Measurements from ENCODE around the gene BIRC6.
"Not testable (repeated sequence)": the region's sequence is repeated elsewhere in the genome, so short reads cannot be mapped to it uniquely, and the experiment has no call there.

The BIRC6 gene

DNA sequence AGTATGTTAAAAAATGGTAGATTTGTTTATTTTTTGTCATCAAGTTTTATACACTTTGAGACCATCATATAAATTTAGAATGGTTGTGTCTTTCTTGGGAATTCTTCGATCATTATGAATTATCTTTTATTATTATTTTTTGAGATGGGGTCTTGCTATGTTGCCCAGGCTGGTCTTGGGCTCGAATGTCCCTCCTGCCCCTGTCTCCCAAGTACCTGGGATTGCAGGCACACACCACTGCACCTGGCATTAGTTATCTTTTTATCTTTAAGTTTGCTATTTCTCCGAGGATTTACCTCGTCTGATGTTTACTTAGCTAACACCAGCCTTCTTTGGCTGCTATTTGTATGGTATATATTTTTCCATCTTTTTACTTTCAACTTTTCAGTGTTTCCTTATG lies 100.0 kb downstream of the BIRC6 start:
- no peak for DNase-seq
- H3K36me3 ChIP-seq (ENCODE audit: control insufficient read depth, insufficient read depth, low read length), result no peaks in the 10 kb centered on the region

DNA sequence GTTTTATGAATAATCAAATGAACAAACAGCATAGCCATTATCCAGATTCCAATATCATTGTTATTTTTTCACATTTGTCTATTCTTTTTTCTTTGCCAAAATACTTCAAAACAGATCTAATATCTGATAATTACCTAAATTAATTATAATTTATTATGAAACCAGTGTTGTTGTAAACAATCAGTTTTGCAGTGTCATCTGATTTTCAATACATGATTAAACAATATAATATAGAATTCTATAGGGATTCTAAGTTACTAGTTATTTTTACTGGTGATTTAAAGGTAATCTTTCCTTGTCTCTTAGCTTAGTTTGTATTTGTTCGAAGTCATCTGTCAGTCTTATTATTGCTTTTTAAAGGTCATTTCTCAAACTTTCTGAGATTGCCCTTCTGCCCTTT lies 101.0 kb downstream of the BIRC6 start:
- Histone ChIP-seq H3K9me3 (ENCODE audit: control insufficient read depth, low read length) (no peaks in the 10 kb centered on the region), H3K4me3 (ENCODE audit: insufficient read depth, low read depth, low read length, poor library complexity, severe bottlenecking) (no peak overlapping the region), H3K27ac (ENCODE audit: insufficient read depth, low read length, poor library complexity, severe bottlenecking) (no peak overlapping the region), H3K27me3 (replicated peaks; ENCODE audit: control insufficient read depth, insufficient read depth, low read length, poor library complexity, severe bottlenecking) (no peaks in the 10 kb centered on the region), H3K36me3 (ENCODE audit: control insufficient read depth, insufficient read depth, low read length) (peaks cover under 1% of the 10 kb centered on the region), H3K4me1 (ENCODE audit: control insufficient read depth, insufficient read depth, low read length, poor library complexity, severe bottlenecking) (no peaks in the 10 kb centered on the region)
- no peak for DNase-seq

More for the DNA sequence above, 100.0 kb downstream of the BIRC6 start:
- Histone ChIP-seq H3K4me3 (ENCODE audit: insufficient read depth, low read depth, low read length, poor library complexity, severe bottlenecking) (no peak overlapping the region), H3K9me3 (ENCODE audit: control insufficient read depth, low read length) (no peaks in the 10 kb centered on the region), H3K27ac (ENCODE audit: insufficient read depth, low read length, poor library complexity, severe bottlenecking) (no peak overlapping the region), H3K27me3 (replicated peaks; ENCODE audit: control insufficient read depth, insufficient read depth, low read length, poor library complexity, severe bottlenecking) (no peaks in the 10 kb centered on the region), H3K4me1 (ENCODE audit: control insufficient read depth, insufficient read depth, low read length, poor library complexity, severe bottlenecking) (no peaks in the 10 kb centered on the region)

DNA sequence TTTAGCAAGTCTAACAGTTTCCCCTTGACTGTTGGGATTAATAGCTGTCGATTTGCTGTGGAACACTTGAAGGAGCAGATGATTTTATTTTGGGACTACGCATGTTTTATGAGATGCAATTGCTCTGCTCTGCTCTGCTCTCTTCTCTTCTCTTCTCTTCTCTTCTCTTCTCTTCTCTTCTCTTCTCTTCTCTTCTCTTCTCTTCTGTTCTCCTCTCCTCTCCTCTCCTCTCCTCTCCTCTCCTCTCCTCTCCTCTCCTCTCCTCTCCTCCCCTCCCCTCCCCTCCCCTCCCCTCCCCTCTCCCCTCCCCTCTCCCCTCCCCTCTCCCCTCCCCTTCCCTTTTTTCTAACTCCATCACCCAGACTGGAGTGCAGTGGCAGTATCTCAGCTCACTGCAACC lies 104.0 kb downstream of the BIRC6 start:
- H3K4me1 ChIP-seq (ENCODE audit: control insufficient read depth, insufficient read depth, low read length, poor library complexity, severe bottlenecking); H3K27me3 ChIP-seq (replicated peaks; ENCODE audit: control insufficient read depth, insufficient read depth, low read length, poor library complexity, severe bottlenecking); H3K9me3 ChIP-seq (ENCODE audit: control insufficient read depth, low read length); H3K4me3 ChIP-seq (ENCODE audit: insufficient read depth, low read depth, low read length, poor library complexity, severe bottlenecking); H3K27ac ChIP-seq (ENCODE audit: insufficient read depth, low read length, poor library complexity, severe bottlenecking); DNase-seq: not testable (repeated sequence)
- H3K36me3 ChIP-seq (ENCODE audit: control insufficient read depth, insufficient read depth, low read length), result peaks cover 27% of the 10 kb centered on the region

DNA sequence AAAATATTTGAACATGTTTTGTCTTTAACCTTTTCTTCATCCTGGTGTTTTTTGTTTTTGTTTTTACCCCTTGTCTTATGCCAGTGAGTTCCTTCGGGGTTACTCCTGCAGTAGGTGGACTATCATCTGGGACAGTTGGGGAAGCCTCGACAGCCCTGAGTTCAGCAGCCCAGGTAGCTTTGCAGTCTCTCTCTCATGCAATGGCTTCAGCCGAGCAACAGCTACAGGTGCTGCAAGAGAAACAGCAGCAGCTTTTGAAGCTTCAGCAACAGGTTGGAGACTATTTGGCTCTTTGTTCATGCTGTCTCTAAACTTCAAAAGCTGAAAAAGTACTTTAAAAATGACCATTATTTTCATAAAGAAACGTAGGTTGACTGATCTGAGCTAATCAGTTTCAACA lies 106.3 kb downstream of the BIRC6 start:
- no peak overlapping the region for H3K4me3 ChIP-seq (ENCODE audit: insufficient read depth, low read depth, low read length, poor library complexity, severe bottlenecking)
- no peaks in the 10 kb centered on the region for H3K4me1 ChIP-seq (ENCODE audit: control insufficient read depth, insufficient read depth, low read length, poor library complexity, severe bottlenecking)
- H3K36me3 ChIP-seq (ENCODE audit: control insufficient read depth, insufficient read depth, low read length), result peaks cover 35% of the 10 kb centered on the region
- DNase-seq, result no peak
- no peak overlapping the region for H3K27ac ChIP-seq (ENCODE audit: insufficient read depth, low read length, poor library complexity, severe bottlenecking)
- H3K9me3 ChIP-seq (ENCODE audit: control insufficient read depth, low read length), result no peaks in the 10 kb centered on the region
- no peaks in the 10 kb centered on the region for H3K27me3 ChIP-seq (replicated peaks; ENCODE audit: control insufficient read depth, insufficient read depth, low read length, poor library complexity, severe bottlenecking)

DNA sequence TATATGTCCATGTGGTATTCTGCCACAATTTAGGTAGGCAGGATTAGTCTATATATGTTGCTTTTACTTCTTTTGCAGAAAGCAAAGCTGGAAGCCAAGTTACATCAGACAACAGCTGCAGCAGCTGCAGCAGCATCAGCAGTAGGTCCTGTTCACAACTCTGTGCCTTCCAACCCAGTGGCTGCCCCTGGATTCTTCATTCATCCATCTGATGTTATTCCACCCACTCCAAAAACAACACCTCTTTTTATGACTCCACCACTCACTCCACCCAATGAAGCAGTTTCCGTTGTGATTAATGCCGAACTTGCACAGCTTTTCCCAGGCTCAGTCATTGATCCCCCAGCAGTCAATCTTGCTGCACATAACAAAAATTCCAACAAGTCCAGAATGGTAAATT lies 107.6 kb downstream of the BIRC6 start:
- Histone ChIP-seq H3K27me3 (replicated peaks; ENCODE audit: control insufficient read depth, insufficient read depth, low read length, poor library complexity, severe bottlenecking) (no peaks in the 10 kb centered on the region), H3K9me3 (ENCODE audit: control insufficient read depth, low read length) (no peaks in the 10 kb centered on the region), H3K4me1 (ENCODE audit: control insufficient read depth, insufficient read depth, low read length, poor library complexity, severe bottlenecking) (no peaks in the 10 kb centered on the region), H3K4me3 (ENCODE audit: insufficient read depth, low read depth, low read length, poor library complexity, severe bottlenecking) (no peak overlapping the region), H3K36me3 (ENCODE audit: control insufficient read depth, insufficient read depth, low read length) (peaks cover 48% of the 10 kb centered on the region), H3K27ac (ENCODE audit: insufficient read depth, low read length, poor library complexity, severe bottlenecking) (no peak overlapping the region)
- DNase-seq, result no peak

DNA sequence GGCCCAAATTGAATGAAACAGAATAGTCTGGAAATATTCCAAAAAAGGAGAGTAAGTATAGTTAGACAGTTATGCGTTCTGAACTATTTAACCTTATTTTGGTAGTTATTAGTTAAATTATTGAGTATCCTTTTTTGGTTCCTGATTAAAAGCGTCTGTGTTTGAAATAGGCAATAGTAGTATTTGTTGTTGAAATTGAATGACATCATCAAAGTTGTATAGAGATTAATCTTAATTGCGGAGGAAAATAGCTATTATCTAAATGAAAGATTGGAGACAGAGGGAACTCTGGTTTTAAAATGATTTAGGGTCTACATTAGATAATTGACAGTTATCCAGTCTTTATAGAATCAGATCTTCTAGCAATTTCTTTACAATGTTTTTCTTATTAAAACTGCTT lies 115.8 kb downstream of the BIRC6 start:
- Histone ChIP-seq H3K4me3 (ENCODE audit: insufficient read depth, low read depth, low read length, poor library complexity, severe bottlenecking) (no peak overlapping the region), H3K36me3 (ENCODE audit: control insufficient read depth, insufficient read depth, low read length) (peaks cover 42% of the 10 kb centered on the region), H3K4me1 (ENCODE audit: control insufficient read depth, insufficient read depth, low read length, poor library complexity, severe bottlenecking) (no peaks in the 10 kb centered on the region), H3K27me3 (replicated peaks; ENCODE audit: control insufficient read depth, insufficient read depth, low read length, poor library complexity, severe bottlenecking) (no peaks in the 10 kb centered on the region), H3K27ac (ENCODE audit: insufficient read depth, low read length, poor library complexity, severe bottlenecking) (no peak overlapping the region), H3K9me3 (ENCODE audit: control insufficient read depth, low read length) (no peaks in the 10 kb centered on the region)
- no peak for DNase-seq

DNA sequence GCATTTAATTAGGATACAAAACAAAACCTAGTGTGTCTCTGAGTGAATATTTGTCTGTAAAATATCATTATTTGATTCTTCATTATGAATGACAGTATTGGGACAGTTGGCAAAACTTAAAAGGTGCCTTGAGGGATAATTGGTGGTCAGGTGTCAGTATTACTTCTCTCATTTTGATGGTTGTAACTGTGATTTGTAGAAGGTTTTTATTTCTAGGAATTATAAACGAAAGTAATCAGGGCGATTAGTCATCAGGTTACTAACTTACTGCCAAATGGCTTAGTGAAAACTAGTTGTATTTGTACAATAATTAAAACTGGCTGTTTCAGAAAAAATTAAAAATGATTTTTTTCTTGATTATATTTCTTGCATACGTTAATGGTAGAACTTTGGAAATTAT lies 117.6 kb downstream of the BIRC6 start:
- Histone ChIP-seq H3K4me3 (ENCODE audit: insufficient read depth, low read depth, low read length, poor library complexity, severe bottlenecking) (no peak overlapping the region), H3K9me3 (ENCODE audit: control insufficient read depth, low read length) (no peaks in the 10 kb centered on the region), H3K36me3 (ENCODE audit: control insufficient read depth, insufficient read depth, low read length) (peaks cover 43% of the 10 kb centered on the region), H3K27ac (ENCODE audit: insufficient read depth, low read length, poor library complexity, severe bottlenecking) (no peak overlapping the region), H3K4me1 (ENCODE audit: control insufficient read depth, insufficient read depth, low read length, poor library complexity, severe bottlenecking) (no peaks in the 10 kb centered on the region), H3K27me3 (replicated peaks; ENCODE audit: control insufficient read depth, insufficient read depth, low read length, poor library complexity, severe bottlenecking) (no peaks in the 10 kb centered on the region)
- no peak for DNase-seq

DNA sequence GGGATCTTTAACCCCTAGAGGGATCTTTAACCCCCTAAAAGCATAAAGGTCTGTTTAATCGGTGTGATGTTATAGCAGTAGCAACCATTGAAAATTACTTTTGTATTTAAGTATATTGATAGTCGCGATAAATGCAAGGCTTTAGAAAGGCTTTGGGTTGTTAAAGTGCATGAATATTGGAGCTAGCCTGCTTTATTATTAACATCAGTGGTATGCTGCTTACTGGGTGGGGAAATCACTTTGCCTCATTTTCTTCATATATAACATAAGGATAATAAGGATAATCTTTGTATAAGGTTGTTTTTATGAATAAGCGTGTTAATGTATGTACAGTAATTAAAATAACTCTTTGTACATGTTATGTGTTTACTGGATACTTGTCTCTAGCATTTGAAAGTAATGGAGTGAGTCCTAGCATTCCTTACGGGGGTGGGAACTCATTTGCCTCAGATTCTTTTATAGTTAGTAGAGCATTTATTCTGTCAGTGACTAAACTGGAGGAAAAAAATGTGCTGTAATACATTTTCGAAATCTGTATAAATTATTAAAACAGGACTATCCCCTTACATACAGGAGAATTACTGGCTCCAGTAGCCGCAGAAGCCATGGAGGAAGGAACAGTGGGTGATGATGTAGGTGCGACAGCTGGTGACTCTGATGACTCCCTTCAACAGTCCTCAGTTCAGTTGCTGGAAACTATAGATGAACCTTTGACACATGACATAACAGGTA lies 122.2 kb downstream of the BIRC6 start:
- Histone ChIP-seq H3K27ac (ENCODE audit: insufficient read depth, low read length, poor library complexity, severe bottlenecking) (no peak overlapping the region), H3K36me3 (ENCODE audit: control insufficient read depth, insufficient read depth, low read length) (peaks cover 47% of the 10 kb centered on the region)
- DNase-seq, result no peak

DNA sequence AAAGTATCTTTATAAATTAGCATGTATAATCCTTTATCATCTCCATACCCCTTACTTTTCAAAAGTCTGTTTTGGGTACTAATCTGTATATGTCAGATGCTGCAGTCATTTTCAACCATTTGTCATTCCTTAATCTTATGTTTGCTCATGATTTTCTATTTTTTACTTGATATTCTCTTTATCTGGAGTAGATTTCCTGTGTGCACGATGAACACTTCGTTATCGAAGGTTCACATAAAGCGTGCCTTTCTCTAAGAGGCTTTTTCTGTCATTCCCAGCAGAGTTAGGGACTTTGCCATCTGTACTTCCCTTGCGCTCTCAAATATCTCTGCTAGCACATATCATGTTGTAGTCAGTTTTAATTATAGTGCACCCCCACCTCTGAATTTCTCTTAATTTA lies 123.2 kb downstream of the BIRC6 start:
- H3K9me3 ChIP-seq (ENCODE audit: control insufficient read depth, low read length), result no peaks in the 10 kb centered on the region
- no peak overlapping the region for H3K27ac ChIP-seq (ENCODE audit: insufficient read depth, low read length, poor library complexity, severe bottlenecking)
- peaks cover 53% of the 10 kb centered on the region for H3K36me3 ChIP-seq (ENCODE audit: control insufficient read depth, insufficient read depth, low read length)
- DNase-seq, result no peak
- H3K4me1 ChIP-seq (ENCODE audit: control insufficient read depth, insufficient read depth, low read length, poor library complexity, severe bottlenecking), result no peaks in the 10 kb centered on the region
- H3K4me3 ChIP-seq (ENCODE audit: insufficient read depth, low read depth, low read length, poor library complexity, severe bottlenecking), result no peak overlapping the region
- H3K27me3 ChIP-seq (replicated peaks; ENCODE audit: control insufficient read depth, insufficient read depth, low read length, poor library complexity, severe bottlenecking), result no peaks in the 10 kb centered on the region

More for the DNA sequence above, 122.2 kb downstream of the BIRC6 start:
- Histone ChIP-seq H3K9me3 (ENCODE audit: control insufficient read depth, low read length) (no peaks in the 10 kb centered on the region), H3K4me3 (ENCODE audit: insufficient read depth, low read depth, low read length, poor library complexity, severe bottlenecking) (no peak overlapping the region), H3K27me3 (replicated peaks; ENCODE audit: control insufficient read depth, insufficient read depth, low read length, poor library complexity, severe bottlenecking) (no peaks in the 10 kb centered on the region), H3K4me1 (ENCODE audit: control insufficient read depth, insufficient read depth, low read length, poor library complexity, severe bottlenecking) (no peaks in the 10 kb centered on the region)

DNA sequence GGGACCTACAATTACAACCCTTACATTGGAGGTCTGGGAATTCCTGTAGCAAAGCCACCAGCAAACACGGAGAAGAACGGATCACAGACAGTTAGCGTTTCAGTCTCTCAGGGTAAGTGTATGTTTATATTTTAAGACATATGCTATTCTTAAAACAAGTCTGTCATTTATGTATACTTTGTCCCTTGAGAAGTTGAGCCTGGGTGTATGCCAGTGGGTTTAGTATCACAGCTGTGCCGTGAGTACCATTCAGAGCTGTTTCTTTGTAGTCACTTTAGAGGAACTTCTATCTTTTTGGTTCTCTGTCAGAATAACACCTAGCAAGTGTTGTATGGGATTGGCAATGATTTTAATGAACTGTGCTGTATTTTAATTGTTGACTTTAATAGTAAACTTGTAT lies 125.6 kb downstream of the BIRC6 start:
- no peaks in the 10 kb centered on the region for H3K4me1 ChIP-seq (ENCODE audit: control insufficient read depth, insufficient read depth, low read length, poor library complexity, severe bottlenecking)
- no peak overlapping the region for H3K4me3 ChIP-seq (ENCODE audit: insufficient read depth, low read depth, low read length, poor library complexity, severe bottlenecking)
- DNase-seq, result no peak
- H3K36me3 ChIP-seq (ENCODE audit: control insufficient read depth, insufficient read depth, low read length), result peaks cover 66% of the 10 kb centered on the region
- no peak overlapping the region for H3K27ac ChIP-seq (ENCODE audit: insufficient read depth, low read length, poor library complexity, severe bottlenecking)
- no peaks in the 10 kb centered on the region for H3K27me3 ChIP-seq (replicated peaks; ENCODE audit: control insufficient read depth, insufficient read depth, low read length, poor library complexity, severe bottlenecking)
- H3K9me3 ChIP-seq (ENCODE audit: control insufficient read depth, low read length), result no peaks in the 10 kb centered on the region

Data from effector memory CD4-positive, alpha-beta T cell (primary cell).